Testis (tissue), 2 donors: Measurements from ENCODE around the gene HLA-DOB.

Experiments
- CTCF ChIP-seq, 3 experiments: fragments of 450-650 bp in 2 of 3; fragments of 200-600 bp in 1 of 3; sonication (generic) in 1 of 3; IDR thresholded peaks; one replicate each; pipeline ENCODE4 v1.5.1; 2016 to 2019; ENCODE audit warnings: antibody characterized with exemption in 3 of 3, mild to moderate bottlenecking in 2 of 3, moderate library complexity in 1 of 3
- POLR2A ChIP-seq: fragments of 450-650 bp; IDR thresholded peaks from one replicate; pipeline ENCODE4 v1.6.1; 2017; ENCODE audit warnings: antibody characterized with exemption, mild to moderate bottlenecking, moderate library complexity

GRCh38 chr6:32858194-32858593 is 41.4 kb upstream of the HLA-DOB start:
- TF ChIP-seq CTCF (IDR thresholded peaks at IDR 0.05) (no peak), POLR2A (no peak)
